Choroid plexus epithelial cell (primary cell): Measurements from ENCODE around the gene MAP2K5.
A peak's percentile ranks its signal among the peaks of the same experiment; 100 is the strongest.

ENCODE experiments used
- DNase-seq: peaks from one replicate; pipeline ENCODE4 v3.0.0-alpha.2; 2010; ENCODE audit warnings: low read depth
- H3K4me3 ChIP-seq: 2 replicates; pipeline ENCODE4 v1.5.1; 2011; ENCODE audit warnings: low read depth, mild to moderate bottlenecking, control low read depth, low read length, moderate library complexity
- TF ChIP-seq, protein P1 (sequence below): conservative IDR thresholded peaks from 2 replicates; pipeline ENCODE4 v1.5.1; 2011; ENCODE audit warnings: low read depth, mild to moderate bottlenecking, control low read depth, inconsistent platforms, low read length, moderate library complexity

The MAP2K5 gene

DNA sequence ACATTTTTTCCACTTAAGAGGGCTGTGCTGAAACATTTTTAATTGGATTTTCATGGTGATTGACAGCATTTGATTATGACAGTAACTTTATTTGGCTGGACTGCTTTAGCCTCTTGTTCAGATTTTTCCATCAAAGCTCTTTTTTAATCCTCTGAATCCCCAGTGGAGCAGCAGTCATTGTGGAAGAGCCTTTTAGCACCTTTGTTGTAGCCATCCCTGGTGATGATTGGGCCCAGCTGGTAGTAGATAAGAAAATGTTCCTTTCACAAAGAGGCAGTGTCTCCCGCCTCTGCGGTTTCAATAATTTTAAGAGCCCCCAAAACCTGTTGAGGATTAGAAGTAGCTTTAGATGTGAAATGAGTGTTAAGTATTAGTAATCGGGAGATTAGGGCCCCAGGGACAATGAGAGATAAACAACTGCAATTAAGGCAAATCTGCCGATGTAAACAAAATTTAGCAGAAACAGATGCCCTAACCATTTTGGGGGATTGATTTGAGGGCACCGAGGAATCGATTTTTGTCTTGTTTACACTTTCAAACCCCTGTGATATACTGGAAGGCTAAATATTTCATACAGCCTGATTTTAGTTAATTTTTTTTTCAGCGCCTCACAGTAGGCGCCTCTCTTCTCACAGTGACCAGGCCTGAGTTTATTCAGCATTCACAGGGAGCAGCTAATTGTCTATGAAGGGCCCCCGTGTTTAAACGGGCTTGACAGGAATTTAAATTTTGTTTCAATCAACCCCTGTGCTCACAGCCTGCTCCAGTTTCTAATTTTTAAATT is 239.6 kb downstream of the MAP2K5 start:
- no peak for DNase-seq
- H3K4me3 ChIP-seq = no peak overlapping the region
- TF ChIP-seq, protein P1, sequence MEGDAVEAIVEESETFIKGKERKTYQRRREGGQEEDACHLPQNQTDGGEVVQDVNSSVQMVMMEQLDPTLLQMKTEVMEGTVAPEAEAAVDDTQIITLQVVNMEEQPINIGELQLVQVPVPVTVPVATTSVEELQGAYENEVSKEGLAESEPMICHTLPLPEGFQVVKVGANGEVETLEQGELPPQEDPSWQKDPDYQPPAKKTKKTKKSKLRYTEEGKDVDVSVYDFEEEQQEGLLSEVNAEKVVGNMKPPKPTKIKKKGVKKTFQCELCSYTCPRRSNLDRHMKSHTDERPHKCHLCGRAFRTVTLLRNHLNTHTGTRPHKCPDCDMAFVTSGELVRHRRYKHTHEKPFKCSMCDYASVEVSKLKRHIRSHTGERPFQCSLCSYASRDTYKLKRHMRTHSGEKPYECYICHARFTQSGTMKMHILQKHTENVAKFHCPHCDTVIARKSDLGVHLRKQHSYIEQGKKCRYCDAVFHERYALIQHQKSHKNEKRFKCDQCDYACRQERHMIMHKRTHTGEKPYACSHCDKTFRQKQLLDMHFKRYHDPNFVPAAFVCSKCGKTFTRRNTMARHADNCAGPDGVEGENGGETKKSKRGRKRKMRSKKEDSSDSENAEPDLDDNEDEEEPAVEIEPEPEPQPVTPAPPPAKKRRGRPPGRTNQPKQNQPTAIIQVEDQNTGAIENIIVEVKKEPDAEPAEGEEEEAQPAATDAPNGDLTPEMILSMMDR = no peak

DNA sequence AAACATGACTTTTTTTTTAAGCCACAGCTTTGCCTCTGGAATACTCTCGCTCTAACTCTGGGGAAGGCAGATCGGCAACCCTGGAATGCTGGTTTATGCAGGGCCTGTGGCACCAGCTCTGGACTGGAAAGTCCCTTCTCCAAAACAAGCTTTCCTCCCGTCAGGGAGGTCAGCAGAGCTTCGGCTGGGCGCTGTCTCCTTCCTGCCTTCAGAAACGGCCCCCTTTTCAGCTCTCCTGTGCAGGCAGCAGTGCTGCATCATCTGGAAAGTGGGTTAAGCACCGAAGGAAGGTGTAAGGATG is 240.1 kb downstream of the MAP2K5 start:
- TF ChIP-seq, protein P1 = no peak
- DNase-seq = peak; percentile 21
- no peak overlapping the region for H3K4me3 ChIP-seq

DNA sequence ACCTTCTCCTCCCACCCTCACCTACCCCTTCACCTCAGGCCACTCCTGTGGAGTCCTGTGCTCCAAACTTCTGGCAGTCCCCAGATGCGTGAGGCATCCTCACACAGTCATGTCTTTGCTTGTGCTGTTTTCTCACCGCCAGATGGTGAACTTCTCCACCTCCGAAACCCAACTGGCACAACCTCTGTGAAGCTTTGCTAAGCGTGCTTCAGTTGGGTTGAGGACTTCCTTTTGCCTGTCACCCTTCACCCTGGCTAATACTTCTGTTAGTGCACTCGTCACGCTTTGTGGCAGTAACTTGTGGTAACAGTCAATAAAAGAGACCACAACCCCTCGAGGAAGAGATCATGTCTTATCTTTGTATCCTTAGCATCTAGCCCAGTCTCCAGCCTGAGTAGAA is 240.8 kb downstream of the MAP2K5 start:
- H3K4me3 ChIP-seq = no peak overlapping the region
- TF ChIP-seq, protein P1 = no peak
- no peak for DNase-seq

DNA sequence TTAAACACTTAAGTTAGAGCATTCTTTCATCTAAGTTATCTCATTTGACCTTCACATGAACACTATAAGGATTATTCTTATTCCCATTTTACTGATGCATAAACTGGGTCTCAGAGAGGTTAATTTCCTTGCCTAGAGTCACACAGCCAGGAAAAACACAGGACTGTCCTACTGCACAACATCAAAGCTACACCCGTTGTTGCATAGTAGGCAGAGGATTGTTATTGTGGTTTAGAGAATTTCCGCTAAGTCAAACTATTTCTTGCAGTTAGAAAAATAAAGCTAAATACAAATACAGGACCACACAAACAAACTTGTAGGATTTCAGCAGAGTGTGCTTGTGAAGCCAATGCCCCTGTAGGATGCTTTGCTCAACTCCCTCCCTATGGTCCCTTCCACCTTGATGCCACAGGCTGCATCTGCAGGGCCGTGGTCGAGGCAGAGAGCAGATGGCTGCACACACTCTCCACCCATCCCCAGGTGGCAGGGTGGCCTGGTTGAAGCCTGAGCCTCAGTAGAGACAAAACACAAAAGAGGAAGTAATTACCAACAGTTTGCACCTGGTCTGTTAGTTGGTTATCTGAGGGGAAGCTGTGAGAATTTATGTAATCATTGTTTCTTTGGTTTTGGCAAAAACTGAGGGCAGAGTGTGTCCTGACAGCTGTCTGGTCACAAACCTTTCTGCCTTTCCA is 241.7 kb downstream of the MAP2K5 start:
- DNase-seq = no peak
- H3K4me3 ChIP-seq = no peak overlapping the region
- TF ChIP-seq, protein P1 = no peak

DNA sequence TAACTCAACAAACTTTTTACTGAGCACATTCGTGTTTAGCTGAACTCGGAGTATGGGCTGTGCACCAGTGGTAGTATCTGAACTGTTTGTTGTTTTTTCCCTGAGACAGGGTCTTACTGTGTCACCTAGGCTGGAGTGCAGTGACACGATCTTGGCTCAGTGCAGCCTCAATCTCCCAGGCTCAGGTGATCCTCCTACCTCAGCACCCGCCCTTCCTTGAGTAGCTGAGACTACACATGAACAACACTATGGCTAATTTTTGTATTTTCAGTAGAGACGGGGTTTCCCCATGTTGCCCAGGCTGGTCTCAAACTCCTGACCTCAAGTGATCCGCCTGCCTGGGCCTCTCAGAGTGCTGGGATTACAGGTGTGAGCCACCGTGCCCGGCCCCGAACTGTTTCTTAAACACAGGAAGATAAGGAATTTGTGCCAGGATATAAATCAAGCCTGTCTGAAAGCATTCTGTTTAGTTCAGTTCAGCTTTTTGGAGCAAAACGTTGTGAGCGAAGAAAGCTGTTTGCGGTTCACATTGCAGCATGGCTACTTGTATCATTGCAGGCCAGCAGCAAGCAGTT is 242.4 kb downstream of the MAP2K5 start:
- TF ChIP-seq, protein P1 = no peak
- no peak for DNase-seq
- H3K4me3 ChIP-seq = no peak overlapping the region

DNA sequence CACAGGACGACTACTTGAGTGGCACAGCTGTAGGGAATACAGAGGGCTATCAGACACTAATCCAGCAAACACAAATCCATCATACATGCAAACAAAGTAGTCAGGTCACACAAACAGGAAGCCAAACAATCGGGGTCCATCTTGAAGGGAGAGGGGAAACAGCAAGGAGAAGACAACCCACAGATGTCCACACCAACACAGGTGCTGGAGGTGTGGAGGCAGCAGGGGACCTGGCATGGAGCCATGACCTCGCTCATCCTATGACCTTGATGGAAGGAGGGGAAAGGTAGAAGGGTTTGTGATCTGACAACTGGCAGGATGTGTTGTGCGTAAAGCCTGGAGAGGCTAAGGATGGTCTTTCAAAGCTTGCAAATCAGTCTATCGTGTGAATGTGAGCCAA is 242.9 kb downstream of the MAP2K5 start:
- no peak overlapping the region for H3K4me3 ChIP-seq
- DNase-seq = no peak
- TF ChIP-seq, protein P1 = no peak

DNA sequence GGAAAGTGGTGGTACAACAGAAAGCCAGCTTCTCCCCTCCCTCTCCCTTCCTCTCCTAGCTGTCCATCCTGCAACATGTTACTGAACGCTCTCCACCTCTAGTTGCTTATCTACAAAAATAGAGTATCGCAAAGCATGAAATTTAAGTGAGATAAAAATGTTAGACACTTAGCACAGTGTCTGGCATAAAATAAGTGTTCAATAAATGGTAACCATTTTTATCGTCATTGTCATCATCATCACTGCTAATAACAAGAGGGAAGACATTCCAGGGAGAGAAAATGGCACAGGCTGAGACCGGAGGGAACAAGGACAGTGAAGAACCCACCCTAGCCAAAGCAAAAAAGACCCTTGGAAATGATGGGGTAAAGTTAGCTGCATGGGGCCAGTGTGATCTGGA is 244.1 kb downstream of the MAP2K5 start:
- no peak for DNase-seq
- TF ChIP-seq, protein P1 = no peak
- no peak overlapping the region for H3K4me3 ChIP-seq
